GM12878 (cell line): ENCODE measurements around the gene SH2B2. TPM values are rescaled to one million over a fixed set of nuclear protein-coding genes. Genes with fewer than 3 reads are reported as not detected.
A peak's percentile ranks its signal among the peaks of the same experiment; 100 is the strongest.

Experiments
- ATAC-seq: fragments of 200-7000 bp; cut with Tn5 transposase; 3 replicates; pipeline ENCODE4 v1.9.1; 2020; ENCODE audit warnings: mild to moderate bottlenecking, moderate library complexity
- BruUV-seq: library from RNA; stranded (reverse); fragments of 400-500 nt; replicated peaks from 2 replicates; lab custom pipeline; 2021; lab: Mats Ljungman, UMichigan
- CTCF ChIA-PET: fragments of 300-600 bp; sonication (Branson Sonifier 250); formaldehyde crosslinking; extraction: SDS; loops from one replicate; lab custom pipeline; 2021; ENCODE audit warnings: inconsistent platforms; lab: Yijun Ruan, JAX
- POLR2A ChIA-PET: fragments of 350-600 bp; formaldehyde crosslinking; extraction: SDS; loops from one replicate; lab custom pipeline; 2021; ENCODE audit warnings: inconsistent platforms; lab: Charles Lee
- RAD21 ChIA-PET: fragments of 300-600 bp; sonication (Branson Sonifier 250); formaldehyde crosslinking; loops from one replicate; lab custom pipeline; 2023; ENCODE audit warnings: antibody characterized with exemption; ENCODE audit not compliant: unreplicated experiment; lab: Charles Lee
- SMC1A ChIA-PET: fragments of 300-600 bp; sonication (Branson Sonifier 250); formaldehyde crosslinking; loops from one replicate; lab custom pipeline; 2023; ENCODE audit not compliant: unreplicated experiment, uncharacterized antibody; lab: Charles Lee
- DNase-seq: peaks from one replicate; pipeline ENCODE4 v3.0.0-alpha.2; 2011; ENCODE audit warnings: low read depth, low spot score
- FAIRE-seq: peaks from 3 replicates; lab custom pipeline; 2011; peaks lifted over from hg19 to GRCh38; lab: Jason Lieb, UNC
- H2AFZ ChIP-seq: 2 replicates; pipeline ENCODE4 v1.6.0; 2011; ENCODE audit warnings: low read depth, low read length, control low read depth; ENCODE audit not compliant: control insufficient read depth
- H3K27ac ChIP-seq: 2 replicates; pipeline ENCODE4 v1.5.1; 2011; ENCODE audit warnings: control low read depth; ENCODE audit not compliant: control insufficient read depth, insufficient read depth
- H3K27me3 ChIP-seq, 2 experiments: replicated peaks in 1 of 2; 2 replicates each; pipeline versions ENCODE4 v1.6.0 to v1.6.1; 2011; ENCODE audit warnings: low read length in 1 of 2; ENCODE audit not compliant: control insufficient read depth in 2 of 2, insufficient read depth in 2 of 2
- H3K36me3 ChIP-seq, 2 experiments: 2 replicates each; pipeline ENCODE4 v1.5.1; 2011; ENCODE audit warnings: low read length in 1 of 2; ENCODE audit not compliant: control insufficient read depth in 2 of 2, insufficient read depth in 2 of 2
- H3K4me1 ChIP-seq: 2 replicates; pipeline ENCODE4 v1.6.1; 2011; ENCODE audit warnings: mild to moderate bottlenecking, low read length, moderate library complexity, mixed read lengths; ENCODE audit not compliant: control insufficient read depth, insufficient read depth
- H3K4me2 ChIP-seq: 2 replicates; pipeline ENCODE4 v1.6.0; 2011; ENCODE audit warnings: control low read depth; ENCODE audit not compliant: control insufficient read depth, insufficient read depth
- H3K4me3 ChIP-seq: fragments of 200-600 bp; sonication (generic); 2 replicates; pipeline ENCODE4 v1.5.1; 2016
- H3K79me2 ChIP-seq: 2 replicates; pipeline ENCODE4 v1.6.0; 2011; ENCODE audit warnings: low read length; ENCODE audit not compliant: control insufficient read depth, insufficient read depth
- H3K9ac ChIP-seq: 2 replicates; pipeline ENCODE4 v1.8.0; 2011; ENCODE audit warnings: low read length, control low read depth, mixed read lengths; ENCODE audit not compliant: control insufficient read depth, insufficient read depth
- H3K9me3 ChIP-seq: replicated peaks from 3 replicates; pipeline ENCODE4 v1.5.1; 2011; ENCODE audit warnings: mild to moderate bottlenecking, low read length; ENCODE audit not compliant: control insufficient read depth, insufficient read depth
- H4K20me1 ChIP-seq: 2 replicates; pipeline ENCODE4 v1.6.0; 2011; ENCODE audit not compliant: control insufficient read depth, insufficient read depth
- BCL11A ChIP-seq: IDR thresholded peaks from 2 replicates; pipeline ENCODE4 v1.6.1; 2011; ENCODE audit warnings: low read depth, low read length
- BHLHE40 ChIP-seq, 2 experiments: fragments of 450-650 bp in 1 of 2; IDR thresholded peaks; 2 replicates each; pipeline ENCODE4 v1.6.1; 2011 to 2017; ENCODE audit warnings: low read depth in 2 of 2, borderline replicate concordance in 1 of 2, improper control_type of control experiment in 1 of 2, low read length in 1 of 2, mild to moderate bottlenecking in 1 of 2
- CEBPB ChIP-seq, 2 experiments: fragments of 150-350 bp in 1 of 2; IDR thresholded peaks; 2 replicates each; pipeline ENCODE4 v1.6.1; 2012 to 2014; ENCODE audit warnings: low read depth in 2 of 2, low read length in 2 of 2, borderline replicate concordance in 1 of 2, inconsistent platforms in 1 of 2
- CHD1 ChIP-seq: IDR thresholded peaks from 2 replicates; pipeline ENCODE4 v1.6.1; 2012; ENCODE audit warnings: low read depth, low read length, improper control_type of control experiment
- CHD4 ChIP-seq: fragments of 200-600 bp; sonication (generic); IDR thresholded peaks from 2 replicates; pipeline ENCODE4 v1.6.1; 2016; ENCODE audit warnings: mild to moderate bottlenecking
- GATAD2B ChIP-seq: fragments of 450-650 bp; conservative IDR thresholded peaks from 2 replicates; pipeline ENCODE4 v1.6.1; 2017; ENCODE audit warnings: low read depth, mild to moderate bottlenecking, moderate library complexity
- HDGF ChIP-seq: fragments of 450-650 bp; IDR thresholded peaks from 2 replicates; pipeline ENCODE4 v1.6.1; 2016; ENCODE audit warnings: antibody characterized with exemption
- KLF5 ChIP-seq: fragments of 450-650 bp; IDR thresholded peaks from 2 replicates; pipeline ENCODE4 v1.6.1; 2014; ENCODE audit warnings: mild to moderate bottlenecking; ENCODE audit not compliant: partially characterized antibody
- MXI1 ChIP-seq: fragments of 150-350 bp; IDR thresholded peaks from 2 replicates; pipeline ENCODE4 v1.6.1; 2011; ENCODE audit warnings: low read depth, mild to moderate bottlenecking, inconsistent platforms, low read length, improper control_type of control experiment
- SIX5 ChIP-seq: IDR thresholded peaks from 2 replicates; pipeline ENCODE4 v1.6.1; 2011; ENCODE audit warnings: mild to moderate bottlenecking, low read depth, low read length, moderate library complexity; ENCODE audit not compliant: severe bottlenecking
- STAT3 ChIP-seq: IDR thresholded peaks from 2 replicates; pipeline ENCODE4 v1.6.1; 2011; ENCODE audit warnings: low read depth, low read length, improper control_type of control experiment
- SUPT20H ChIP-seq: IDR thresholded peaks from 2 replicates; pipeline ENCODE4 v1.6.1; 2011; ENCODE audit warnings: low read depth, mild to moderate bottlenecking, low read length, moderate library complexity, borderline replicate concordance; ENCODE audit not compliant: control insufficient read depth
- SUZ12 ChIP-seq: fragments of 200-600 bp; sonication (generic); IDR thresholded peaks from one replicate; pipeline ENCODE4 v1.6.1; 2018; ENCODE audit warnings: antibody characterized with exemption, mild to moderate bottlenecking; ENCODE audit not compliant: unreplicated experiment
- ZSCAN29 ChIP-seq: fragments of 450-650 bp; IDR thresholded peaks from 2 replicates; pipeline ENCODE4 v1.6.1; 2017; ENCODE audit warnings: mild to moderate bottlenecking, moderate library complexity
- WGBS: methylation state at CpG from one replicate; pipeline ENCODE4 v1.1.6; 2016; ENCODE audit warnings: low lambda C conversion rate; ENCODE audit not compliant: insufficient replicate concordance, insufficient coverage; ENCODE audit errors: missing lambda C conversion rate; 5-methylcytosine and 5-hydroxymethylcytosine counted together
- in situ Hi-C: fragments of 300-500 bp; cut with MboI; formaldehyde crosslinking; loops from 9 replicates; pipeline ENCODE4 v1.14.3; 2018; ENCODE audit warnings: mixed read lengths
- intact Hi-C: fragments of 100-400 bp; cut with micrococcal nuclease; formaldehyde crosslinking; loops from one replicate; pipeline ENCODE4 v1.14.2; 2022; ENCODE audit not compliant: unreplicated experiment
- polyA plus RNA-seq, 11 experiments: library from polyadenylated mRNA; depleted of rRNA in 4 of 11; unstranded in 6 of 11; stranded (reverse) in 5 of 11; fragments of >200 nt; fragmentation: Nextera tagmentation in 4 of 11; fragmentation: Illumina TruSeq in 1 of 11; extraction: Ambion mirVana in 4 of 11; extraction: Trizol in 1 of 11; gene quantifications; 1 replicate in 1 of 11; 2 replicates in 10 of 11; pipeline versions ENCODE4 v1.2.1 to v1.2.3, GENCODE V29; 2011 to 2016; ENCODE audit warnings: inconsistent platforms in 2 of 11, missing spikeins in 2 of 11, low read depth in 1 of 11
- total RNA-seq, 4 experiments: library from RNA; depleted of rRNA in 3 of 4; stranded (reverse); fragments of >200 nt in 3 of 4; fragmentation: Illumina TruSeq in 1 of 4; extraction: Trizol in 1 of 4; gene quantifications; 2 replicates each; pipeline versions ENCODE4 v1.2.1 to v1.2.3, GENCODE V29; 2013 to 2021
- TF ChIP-seq, protein P1 (sequence below): fragments of 450-650 bp; IDR thresholded peaks from 2 replicates; pipeline ENCODE4 v1.6.1; 2016; ENCODE audit warnings: mild to moderate bottlenecking
- TF ChIP-seq, protein P2 (sequence below), 3 experiments: IDR thresholded peaks in 2 of 3; conservative IDR thresholded peaks in 1 of 3; 2 replicates each; pipeline ENCODE4 v1.5.1; 2011; ENCODE audit warnings: low read depth in 3 of 3, low read length in 3 of 3, mild to moderate bottlenecking in 3 of 3, control low read depth in 2 of 3, moderate library complexity in 2 of 3, inconsistent platforms in 1 of 3, mixed read lengths in 1 of 3; ENCODE audit not compliant: control insufficient read depth in 2 of 3, insufficient read depth in 1 of 3; ENCODE audit errors: extremely low read depth in 1 of 3
- TF ChIP-seq, protein P3 (sequence below): fragments of 450-650 bp; IDR thresholded peaks from 2 replicates; pipeline ENCODE4 v1.6.1; 2014; ENCODE audit warnings: mild to moderate bottlenecking
- TF ChIP-seq, protein P4 (sequence below): IDR thresholded peaks from 2 replicates; pipeline ENCODE4 v1.6.1; 2012; ENCODE audit warnings: low read depth, low read length, improper control_type of control experiment

SH2B2 gene
- total and polyA plus RNA-seq, 10 of the 15 experiments (the other 5 are each of a cell fraction or from before 2014, with no cell fraction given): 0.13 to 55.1 (median 7.4) TPM; not detected in 1

DNA sequence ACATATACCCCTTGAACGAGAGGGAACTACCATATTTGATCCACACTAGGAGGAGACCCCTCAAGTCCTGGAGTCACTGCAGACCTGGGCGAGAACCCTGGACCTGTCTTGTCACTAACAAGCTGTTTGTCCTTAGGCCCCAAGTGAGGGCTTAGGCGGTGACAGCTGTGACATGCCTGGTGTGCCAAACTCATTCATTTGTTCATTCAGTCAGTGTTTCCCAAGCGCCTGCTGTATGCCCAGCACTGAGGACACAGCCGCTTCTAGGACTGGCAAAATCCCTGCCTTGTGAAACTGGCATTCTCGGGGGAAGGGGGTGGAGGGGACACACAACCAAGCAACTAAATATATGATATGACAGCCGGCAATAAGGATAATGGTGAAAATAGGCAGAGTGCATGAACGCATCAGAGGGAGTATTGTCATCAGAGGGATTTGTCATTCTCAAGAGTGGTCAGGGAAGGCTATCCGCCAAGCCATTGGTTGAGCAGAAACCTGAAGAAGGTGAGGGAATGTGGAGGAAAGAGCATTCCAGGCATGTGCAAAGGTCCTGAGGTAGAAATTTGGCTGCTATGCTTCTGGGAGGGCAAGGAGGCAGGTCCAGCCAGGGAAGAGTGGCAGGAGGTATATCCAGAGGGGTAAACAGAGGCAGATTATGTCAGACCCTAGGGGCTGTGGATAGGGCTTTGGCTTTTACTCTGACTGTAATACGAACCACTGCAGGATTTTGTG is 11.0 kb downstream of the SH2B2 start:
- H3K4me2 ChIP-seq: no peak overlapping the region
- no peak overlapping the region for H2AFZ ChIP-seq
- no peak overlapping the region for H3K27ac ChIP-seq
- FAIRE-seq: no peak
- TF ChIP-seq CHD4: no peak
- no peak for TF ChIP-seq GATAD2B
- no peak for TF ChIP-seq CHD1
- TF ChIP-seq SUZ12: no peak
- TF ChIP-seq BHLHE40 (IDR thresholded peaks at IDR 0.05; ENCODE audit: borderline replicate concordance in 1 of 2, low read depth in 2 of 2, low read length in 1 of 2): no peak
- no peak for TF ChIP-seq KLF5
- TF ChIP-seq, protein P1, sequence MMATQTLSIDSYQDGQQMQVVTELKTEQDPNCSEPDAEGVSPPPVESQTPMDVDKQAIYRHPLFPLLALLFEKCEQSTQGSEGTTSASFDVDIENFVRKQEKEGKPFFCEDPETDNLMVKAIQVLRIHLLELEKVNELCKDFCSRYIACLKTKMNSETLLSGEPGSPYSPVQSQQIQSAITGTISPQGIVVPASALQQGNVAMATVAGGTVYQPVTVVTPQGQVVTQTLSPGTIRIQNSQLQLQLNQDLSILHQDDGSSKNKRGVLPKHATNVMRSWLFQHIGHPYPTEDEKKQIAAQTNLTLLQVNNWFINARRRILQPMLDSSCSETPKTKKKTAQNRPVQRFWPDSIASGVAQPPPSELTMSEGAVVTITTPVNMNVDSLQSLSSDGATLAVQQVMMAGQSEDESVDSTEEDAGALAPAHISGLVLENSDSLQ: no peak
- TF ChIP-seq ZSCAN29: no peak
- TF ChIP-seq, protein P2, sequence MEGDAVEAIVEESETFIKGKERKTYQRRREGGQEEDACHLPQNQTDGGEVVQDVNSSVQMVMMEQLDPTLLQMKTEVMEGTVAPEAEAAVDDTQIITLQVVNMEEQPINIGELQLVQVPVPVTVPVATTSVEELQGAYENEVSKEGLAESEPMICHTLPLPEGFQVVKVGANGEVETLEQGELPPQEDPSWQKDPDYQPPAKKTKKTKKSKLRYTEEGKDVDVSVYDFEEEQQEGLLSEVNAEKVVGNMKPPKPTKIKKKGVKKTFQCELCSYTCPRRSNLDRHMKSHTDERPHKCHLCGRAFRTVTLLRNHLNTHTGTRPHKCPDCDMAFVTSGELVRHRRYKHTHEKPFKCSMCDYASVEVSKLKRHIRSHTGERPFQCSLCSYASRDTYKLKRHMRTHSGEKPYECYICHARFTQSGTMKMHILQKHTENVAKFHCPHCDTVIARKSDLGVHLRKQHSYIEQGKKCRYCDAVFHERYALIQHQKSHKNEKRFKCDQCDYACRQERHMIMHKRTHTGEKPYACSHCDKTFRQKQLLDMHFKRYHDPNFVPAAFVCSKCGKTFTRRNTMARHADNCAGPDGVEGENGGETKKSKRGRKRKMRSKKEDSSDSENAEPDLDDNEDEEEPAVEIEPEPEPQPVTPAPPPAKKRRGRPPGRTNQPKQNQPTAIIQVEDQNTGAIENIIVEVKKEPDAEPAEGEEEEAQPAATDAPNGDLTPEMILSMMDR (IDR thresholded peaks at IDR 0.05 in 2 of 3, conservative IDR thresholded peaks at IDR 0.05 in 1 of 3; ENCODE audit: control insufficient read depth in 2 of 3, extremely low read depth in 1 of 3, insufficient read depth in 1 of 3, low read depth in 3 of 3, low read length in 3 of 3): no peak
- no peak for TF ChIP-seq HDGF
- no peak for TF ChIP-seq MXI1
- no peak for TF ChIP-seq STAT3
- no peak for TF ChIP-seq SUPT20H
- no peak for TF ChIP-seq SIX5
- no peak for TF ChIP-seq CEBPB (IDR thresholded peaks at IDR 0.05; ENCODE audit: borderline replicate concordance in 1 of 2, low read depth in 2 of 2, low read length in 2 of 2)
- TF ChIP-seq, protein P3, sequence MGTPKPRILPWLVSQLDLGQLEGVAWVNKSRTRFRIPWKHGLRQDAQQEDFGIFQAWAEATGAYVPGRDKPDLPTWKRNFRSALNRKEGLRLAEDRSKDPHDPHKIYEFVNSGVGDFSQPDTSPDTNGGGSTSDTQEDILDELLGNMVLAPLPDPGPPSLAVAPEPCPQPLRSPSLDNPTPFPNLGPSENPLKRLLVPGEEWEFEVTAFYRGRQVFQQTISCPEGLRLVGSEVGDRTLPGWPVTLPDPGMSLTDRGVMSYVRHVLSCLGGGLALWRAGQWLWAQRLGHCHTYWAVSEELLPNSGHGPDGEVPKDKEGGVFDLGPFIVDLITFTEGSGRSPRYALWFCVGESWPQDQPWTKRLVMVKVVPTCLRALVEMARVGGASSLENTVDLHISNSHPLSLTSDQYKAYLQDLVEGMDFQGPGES: no peak
- TF ChIP-seq, protein P4, sequence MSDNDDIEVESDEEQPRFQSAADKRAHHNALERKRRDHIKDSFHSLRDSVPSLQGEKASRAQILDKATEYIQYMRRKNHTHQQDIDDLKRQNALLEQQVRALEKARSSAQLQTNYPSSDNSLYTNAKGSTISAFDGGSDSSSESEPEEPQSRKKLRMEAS: no peak
- no peak for TF ChIP-seq BCL11A
- TF ChIP-seq, all 136 proteins: peak for 0
- peaks cover 46% of the 10 kb centered on the region for H3K4me1 ChIP-seq
- in situ Hi-C loops: no loop called here
- H4K20me1 ChIP-seq: no peaks in the 10 kb centered on the region; the same call in 1 of the 2 replicates
- no peak overlapping the region for H3K9ac ChIP-seq
- no peaks in the 10 kb centered on the region for H3K27me3 ChIP-seq
- BruUV-seq: TSS peak; percentile 49
- WGBS: 88% methylated on average over 10 of the region's 10 CpGs
- DNase-seq: no peak
- H3K9me3 ChIP-seq: no peaks in the 10 kb centered on the region
- H3K79me2 ChIP-seq: peaks cover 54% of the 10 kb centered on the region
- CTCF ChIA-PET: interaction anchor here (0.7 to 1.4 kb wide), 3 partner anchors 8 to 10 kb away, joined by 3 to 6 read pairs (median 4); no protein-coding TSS in a partner anchor
- intact Hi-C loops: no loop called here
- H3K36me3 ChIP-seq: peaks cover 3 to 9% of the 10 kb centered on the region in 2 experiments
- RAD21 ChIA-PET: interaction anchor here (1.2 to 2.9 kb wide), 2 partner anchors 9 kb away, joined by 3 to 13 read pairs; no protein-coding TSS in a partner anchor
- no peak overlapping the region for H3K4me3 ChIP-seq
- POLR2A ChIA-PET: no interaction called here
- SMC1A ChIA-PET: interaction anchor here (0.7 to 1.2 kb wide), 2 partner anchors 9 to 13 kb away, joined by 3 read pairs; no protein-coding TSS in a partner anchor
- no peak for ATAC-seq
